ENCODE measurements around the gene LRRIQ4.

The LRRIQ4 gene

GRCh38 chr3:169822540-169822939, 9.9 kb downstream of the LRRIQ4 start:
- no peaks in the 10 kb centered on the region for H3K79me2 ChIP-seq (ENCODE audit: insufficient read depth, low read length)
- no peaks in the 10 kb centered on the region for H3K27me3 ChIP-seq (ENCODE audit: insufficient read depth, low read length, poor library complexity, severe bottlenecking)
- no peaks in the 10 kb centered on the region for H3K9me3 ChIP-seq (ENCODE audit: insufficient read depth, low read depth, low read length)
- no peak overlapping the region for H3K9ac ChIP-seq (ENCODE audit: low read depth, low read length, poor library complexity, severe bottlenecking)
- H4K20me1 ChIP-seq (ENCODE audit: insufficient read depth, low read length, poor library complexity, severe bottlenecking): no peaks in the 10 kb centered on the region
- no peaks in the 10 kb centered on the region for H3K36me3 ChIP-seq (ENCODE audit: insufficient read depth, low read length)
- no peaks in the 10 kb centered on the region for H3F3A ChIP-seq (ENCODE audit: low read depth)
- H3K4me1 ChIP-seq (ENCODE audit: insufficient read depth, low read length, poor library complexity, severe bottlenecking): no peaks in the 10 kb centered on the region
- H3K9me2 ChIP-seq (replicated peaks; ENCODE audit: low read depth, low read length): no peaks in the 10 kb centered on the region
- H3K4me3 ChIP-seq (ENCODE audit: low read length, poor library complexity, severe bottlenecking): no peak overlapping the region
- no peak overlapping the region for H3K4me2 ChIP-seq (ENCODE audit: low read depth, low read length, poor library complexity, severe bottlenecking)
- H2AFZ ChIP-seq (ENCODE audit: low read length): no peak overlapping the region
- TF ChIP-seq EZH2phosphoT487 (IDR thresholded peaks at IDR 0.05; ENCODE audit: borderline replicate concordance) (no peak), CTCF (conservative IDR thresholded peaks at IDR 0.05; ENCODE audit: low read length) (no peak)

DNA sequence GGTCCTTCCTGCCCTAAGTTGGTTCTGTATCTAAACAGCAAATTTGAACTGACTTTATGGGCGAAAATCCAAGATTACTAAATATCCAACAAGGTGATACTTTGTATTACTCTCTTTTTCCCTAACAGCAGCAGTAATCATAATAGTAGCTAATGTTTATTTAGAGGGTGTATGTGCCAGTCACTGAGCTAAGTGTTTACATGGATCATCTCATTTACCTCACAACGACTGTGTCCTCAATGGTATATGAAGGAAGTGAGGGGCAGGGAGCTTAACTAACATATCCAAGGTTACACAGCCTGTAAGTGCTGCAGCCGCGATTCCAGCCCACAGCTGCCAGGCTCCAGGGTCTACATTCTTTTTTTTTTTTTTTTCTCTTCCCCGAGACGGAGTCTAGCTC, 10.3 kb downstream of the LRRIQ4 start:
- H3F3A ChIP-seq (ENCODE audit: low read depth): no peaks in the 10 kb centered on the region
- H3K9ac ChIP-seq (ENCODE audit: low read depth, low read length, poor library complexity, severe bottlenecking): no peak overlapping the region
- no peaks in the 10 kb centered on the region for H3K4me1 ChIP-seq (ENCODE audit: insufficient read depth, low read length, poor library complexity, severe bottlenecking)
- no peaks in the 10 kb centered on the region for H4K20me1 ChIP-seq (ENCODE audit: insufficient read depth, low read length, poor library complexity, severe bottlenecking)
- no peaks in the 10 kb centered on the region for H3K9me2 ChIP-seq (replicated peaks; ENCODE audit: low read depth, low read length)
- H3K4me3 ChIP-seq (ENCODE audit: low read length, poor library complexity, severe bottlenecking): no peak overlapping the region
- H3K4me2 ChIP-seq (ENCODE audit: low read depth, low read length, poor library complexity, severe bottlenecking): no peak overlapping the region
- H2AFZ ChIP-seq (ENCODE audit: low read length): no peak overlapping the region
- H3K27me3 ChIP-seq (ENCODE audit: insufficient read depth, low read length, poor library complexity, severe bottlenecking): no peaks in the 10 kb centered on the region
- H3K9me3 ChIP-seq (ENCODE audit: insufficient read depth, low read depth, low read length): no peaks in the 10 kb centered on the region
- no peaks in the 10 kb centered on the region for H3K36me3 ChIP-seq (ENCODE audit: insufficient read depth, low read length)
- H3K79me2 ChIP-seq (ENCODE audit: insufficient read depth, low read length): no peaks in the 10 kb centered on the region
- TF ChIP-seq EZH2phosphoT487 (IDR thresholded peaks at IDR 0.05; ENCODE audit: borderline replicate concordance) (no peak), CTCF (conservative IDR thresholded peaks at IDR 0.05; ENCODE audit: low read length) (no peak)

GRCh38 chr3:169825316-169825715, 12.6 kb downstream of the LRRIQ4 start:
- Histone ChIP-seq H3K4me1 (ENCODE audit: insufficient read depth, low read length, poor library complexity, severe bottlenecking) (no peaks in the 10 kb centered on the region), H3K4me3 (ENCODE audit: low read length, poor library complexity, severe bottlenecking) (no peak overlapping the region), H3K9me3 (ENCODE audit: insufficient read depth, low read depth, low read length) (no peaks in the 10 kb centered on the region), H3K9me2 (replicated peaks; ENCODE audit: low read depth, low read length) (no peaks in the 10 kb centered on the region), H2AFZ (ENCODE audit: low read length) (no peak overlapping the region), H3K9ac (ENCODE audit: low read depth, low read length, poor library complexity, severe bottlenecking) (no peak overlapping the region), H4K20me1 (ENCODE audit: insufficient read depth, low read length, poor library complexity, severe bottlenecking) (no peaks in the 10 kb centered on the region), H3K36me3 (ENCODE audit: insufficient read depth, low read length) (no peaks in the 10 kb centered on the region), H3K27me3 (ENCODE audit: insufficient read depth, low read length, poor library complexity, severe bottlenecking) (no peaks in the 10 kb centered on the region), H3F3A (ENCODE audit: low read depth) (no peaks in the 10 kb centered on the region), H3K79me2 (ENCODE audit: insufficient read depth, low read length) (no peaks in the 10 kb centered on the region), H3K4me2 (ENCODE audit: low read depth, low read length, poor library complexity, severe bottlenecking) (no peak overlapping the region)
- no peak for TF ChIP-seq CTCF (conservative IDR thresholded peaks at IDR 0.05; ENCODE audit: low read length)
- no peak for TF ChIP-seq EZH2phosphoT487 (IDR thresholded peaks at IDR 0.05; ENCODE audit: borderline replicate concordance)

Data from Loucy (cell line).